Activated CD4-positive, alpha-beta memory T cell treated with anti-CD3 and anti-CD28 coated beads, Interleukin-2, amount 10 ng/mL, durations not matched to agents 7 days and 5 days (primary cell): ENCODE data around the gene VSTM2B. TPM values are rescaled to one million over a fixed set of nuclear protein-coding genes. Genes with fewer than 3 reads are reported as not detected.
"Not testable (repeated sequence)": the region's sequence is repeated elsewhere in the genome, so short reads cannot be mapped to it uniquely, and the experiment has no call there.

ENCODE experiments used
- CTCF ChIA-PET: fragments of 350-600 bp; sonication (Branson Sonifier 250); formaldehyde crosslinking; loops from one replicate; lab custom pipeline; 2021; ENCODE audit warnings: antibody characterized with exemption, inconsistent platforms; lab: Charles Lee
- POLR2A ChIA-PET: fragments of 350-600 bp; sonication (Branson Sonifier 250); formaldehyde crosslinking; loops from one replicate; lab custom pipeline; 2021; ENCODE audit warnings: antibody characterized with exemption; lab: Charles Lee
- DNase-seq: peaks from one replicate; pipeline ENCODE4 v3.0.0-alpha.2; 2020
- H3K27ac Mint-ChIP-seq: one replicate; pipeline ENCODE4 v1.8.0; 2021; ENCODE audit warnings: mild to moderate bottlenecking, mixed read lengths
- H3K27me3 Mint-ChIP-seq: one replicate; pipeline ENCODE4 v1.8.0; 2021; ENCODE audit warnings: mixed read lengths
- H3K36me3 Mint-ChIP-seq: one replicate; pipeline ENCODE4 v1.8.0; 2021; ENCODE audit warnings: low read depth, mixed read lengths
- H3K4me1 Mint-ChIP-seq: one replicate; pipeline ENCODE4 v1.8.0; 2021; ENCODE audit warnings: mixed read lengths
- H3K4me3 Mint-ChIP-seq: one replicate; pipeline ENCODE4 v1.8.0; 2021; ENCODE audit warnings: mild to moderate bottlenecking, mixed read lengths
- H3K9me3 Mint-ChIP-seq: one replicate; pipeline ENCODE4 v1.8.0; 2021; ENCODE audit warnings: mixed read lengths
- total RNA-seq, 2 experiments: library from RNA; stranded (reverse); gene quantifications; one replicate each; pipeline ENCODE4 v1.2.3, GENCODE V29; 2021

The VSTM2B gene
- total RNA-seq, 2 experiments from 2014 or later: not detected

DNA sequence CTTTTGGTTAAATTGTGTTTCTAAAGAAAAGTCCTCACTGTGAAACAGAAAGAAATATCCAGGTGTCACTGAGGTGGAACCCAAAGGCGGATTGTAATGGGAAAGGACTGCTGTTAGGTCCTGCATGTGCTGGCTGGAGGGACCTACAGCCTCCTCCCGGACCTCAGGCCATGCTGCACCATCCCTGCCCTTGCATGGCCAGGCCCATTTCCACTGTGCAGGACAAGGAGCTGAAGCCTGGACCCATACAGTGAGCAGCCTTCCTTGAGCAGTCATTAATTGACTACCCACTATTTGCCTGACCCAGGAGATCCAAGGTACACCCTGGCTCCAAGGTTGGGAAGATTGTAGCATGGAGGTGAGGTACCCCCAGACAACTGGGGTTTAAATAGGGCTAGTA, 17.6 kb downstream of the VSTM2B start:
- POLR2A ChIA-PET: no interaction called here
- Mint-ChIP-seq H3K27me3 (peaks cover 2% of the 10 kb centered on the region), H3K4me3 (no peak overlapping the region), H3K36me3 (no peaks in the 10 kb centered on the region), H3K9me3 (no peaks in the 10 kb centered on the region), H3K4me1 (no peaks in the 10 kb centered on the region), H3K27ac (no peak overlapping the region)
- no peak for DNase-seq
- CTCF ChIA-PET: no interaction called here

DNA sequence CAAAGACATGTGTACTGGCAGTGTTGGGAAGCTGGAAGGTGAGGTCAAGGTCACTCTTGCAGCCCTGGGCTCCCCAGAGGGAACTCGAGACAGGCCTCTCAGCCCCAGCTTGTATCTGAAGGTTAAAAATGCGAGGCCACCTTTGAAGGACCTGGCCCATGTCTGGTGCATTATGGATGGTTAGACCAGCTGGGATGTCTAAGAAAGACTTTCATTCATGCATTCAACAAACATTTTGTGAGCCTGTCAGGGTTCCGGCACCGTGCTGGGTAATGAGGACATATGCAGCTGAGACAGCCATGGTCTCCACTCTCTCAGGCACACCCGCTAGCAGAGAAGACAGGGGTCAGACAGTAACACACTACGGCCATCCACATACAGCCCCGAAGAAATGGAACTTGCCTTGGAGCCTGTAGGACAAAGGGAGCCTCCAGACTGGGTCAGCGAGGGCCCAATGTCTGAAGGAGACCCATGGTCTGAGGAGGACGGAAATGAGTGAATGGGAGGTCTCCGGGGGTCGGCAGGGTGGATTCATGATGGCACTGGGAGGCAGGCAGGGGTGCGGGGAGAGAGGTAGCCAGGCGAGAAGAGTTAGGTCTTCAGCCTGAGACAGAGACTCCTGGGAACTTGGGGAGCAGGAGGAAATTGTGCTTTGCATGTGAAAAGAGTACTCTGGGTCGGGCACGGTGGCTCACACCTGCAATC, 19.0 kb downstream of the VSTM2B start:
- ChIA-PET POLR2A (no interaction called here), CTCF (no interaction called here)
- Mint-ChIP-seq H3K27me3 (no peaks in the 10 kb centered on the region), H3K4me3 (no peak overlapping the region), H3K36me3 (no peaks in the 10 kb centered on the region), H3K9me3 (no peaks in the 10 kb centered on the region), H3K4me1 (no peaks in the 10 kb centered on the region), H3K27ac (no peak overlapping the region)
- DNase-seq: no peak

DNA sequence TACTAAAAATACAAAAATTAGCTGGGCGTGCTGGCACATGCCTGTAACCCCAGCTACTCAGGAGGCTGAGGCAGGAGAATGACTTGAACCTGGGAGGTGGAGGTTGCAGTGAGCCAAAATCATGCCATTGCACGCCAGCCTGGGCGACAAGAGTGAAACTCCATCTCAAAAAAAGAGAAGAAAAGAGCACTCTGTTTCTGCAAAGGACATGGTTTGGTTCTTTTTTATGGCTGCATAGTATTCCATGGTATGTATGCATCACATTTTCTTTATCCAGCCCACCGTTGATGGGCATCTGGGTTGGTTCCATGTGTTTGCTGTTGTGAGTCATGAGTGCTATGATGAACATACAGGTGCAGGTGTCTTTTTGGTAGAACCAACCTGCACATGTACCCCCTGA, 19.7 kb downstream of the VSTM2B start:
- H3K4me1 Mint-ChIP-seq, H3K4me3 Mint-ChIP-seq, CTCF ChIA-PET: not testable (repeated sequence)

DNA sequence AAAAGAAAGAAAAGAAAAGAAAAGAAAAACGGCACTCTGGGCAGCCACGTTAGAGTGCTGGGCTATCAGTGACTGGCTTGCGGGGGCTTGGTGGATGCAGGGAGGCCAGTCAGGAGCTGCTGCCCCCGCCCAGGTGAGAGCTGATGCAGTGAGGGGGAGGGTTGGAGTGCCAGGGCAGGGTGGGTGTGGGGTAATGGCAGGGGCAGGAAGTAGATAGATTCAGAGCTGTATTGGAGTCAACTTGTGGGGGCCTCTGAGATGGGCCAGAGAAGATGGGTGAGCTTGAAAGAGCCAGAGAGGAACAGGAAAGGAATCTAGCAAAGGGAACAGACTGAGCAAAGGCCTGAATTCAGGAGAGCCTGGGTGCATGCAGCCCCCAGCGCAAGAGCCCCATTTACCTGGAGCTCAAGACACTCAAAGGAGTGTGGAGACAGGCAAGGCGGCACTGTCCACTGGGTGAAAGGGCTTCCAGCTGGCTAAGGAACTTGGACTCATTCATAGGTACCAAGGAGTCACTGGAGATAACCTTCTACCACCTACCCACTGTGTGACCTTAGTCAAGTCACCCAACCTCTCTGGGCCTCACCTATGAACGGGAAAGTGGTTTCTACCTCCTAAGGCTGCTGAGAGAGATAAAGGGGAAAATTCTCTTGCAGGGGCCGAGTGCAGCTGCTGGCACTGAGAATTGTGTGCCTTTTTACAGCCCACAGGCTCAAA, 20.2 kb downstream of the VSTM2B start:
- no peaks in the 10 kb centered on the region for H3K27me3 Mint-ChIP-seq
- H3K9me3 Mint-ChIP-seq: no peaks in the 10 kb centered on the region
- DNase-seq: no peak
- H3K4me1 Mint-ChIP-seq: no peaks in the 10 kb centered on the region
- no peak overlapping the region for H3K27ac Mint-ChIP-seq
- no peaks in the 10 kb centered on the region for H3K36me3 Mint-ChIP-seq
- H3K4me3 Mint-ChIP-seq: no peak overlapping the region
- ChIA-PET POLR2A (no interaction called here), CTCF (no interaction called here)

More for the DNA sequence above, 19.7 kb downstream of the VSTM2B start:
- H3K27ac Mint-ChIP-seq, H3K36me3 Mint-ChIP-seq, POLR2A ChIA-PET, H3K9me3 Mint-ChIP-seq, DNase-seq, H3K27me3 Mint-ChIP-seq: not testable (repeated sequence)

DNA sequence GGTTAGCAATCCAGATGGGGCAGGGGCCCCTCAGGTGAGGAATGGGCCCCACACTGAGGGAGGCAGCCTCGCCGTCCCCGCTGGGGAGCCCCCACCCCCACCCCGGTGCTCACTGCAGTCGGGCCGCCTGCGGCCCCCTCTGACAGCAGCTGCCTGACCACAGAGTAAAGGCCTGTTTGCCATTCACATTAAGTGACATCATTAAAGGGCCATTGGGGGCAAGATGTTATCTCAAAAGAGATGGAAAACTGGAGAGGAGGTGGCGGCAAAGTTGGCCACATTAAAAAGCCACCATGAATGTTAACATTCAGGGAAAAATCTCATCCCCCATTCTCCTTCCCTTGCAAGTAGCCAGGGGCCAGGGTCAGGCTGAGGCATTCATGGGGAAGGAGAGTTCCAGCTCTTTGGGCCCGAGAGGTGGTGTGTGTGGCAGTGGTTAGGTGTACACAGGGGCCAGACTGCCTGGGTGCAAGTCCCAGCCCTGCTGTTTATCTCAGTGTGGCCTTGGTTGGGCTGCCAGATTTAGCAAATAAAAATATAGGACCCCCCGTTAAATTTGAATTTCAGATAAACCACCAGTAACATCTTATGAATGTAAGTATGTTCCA, 20.9 kb downstream of the VSTM2B start:
- no peak overlapping the region for H3K27ac Mint-ChIP-seq

DNA sequence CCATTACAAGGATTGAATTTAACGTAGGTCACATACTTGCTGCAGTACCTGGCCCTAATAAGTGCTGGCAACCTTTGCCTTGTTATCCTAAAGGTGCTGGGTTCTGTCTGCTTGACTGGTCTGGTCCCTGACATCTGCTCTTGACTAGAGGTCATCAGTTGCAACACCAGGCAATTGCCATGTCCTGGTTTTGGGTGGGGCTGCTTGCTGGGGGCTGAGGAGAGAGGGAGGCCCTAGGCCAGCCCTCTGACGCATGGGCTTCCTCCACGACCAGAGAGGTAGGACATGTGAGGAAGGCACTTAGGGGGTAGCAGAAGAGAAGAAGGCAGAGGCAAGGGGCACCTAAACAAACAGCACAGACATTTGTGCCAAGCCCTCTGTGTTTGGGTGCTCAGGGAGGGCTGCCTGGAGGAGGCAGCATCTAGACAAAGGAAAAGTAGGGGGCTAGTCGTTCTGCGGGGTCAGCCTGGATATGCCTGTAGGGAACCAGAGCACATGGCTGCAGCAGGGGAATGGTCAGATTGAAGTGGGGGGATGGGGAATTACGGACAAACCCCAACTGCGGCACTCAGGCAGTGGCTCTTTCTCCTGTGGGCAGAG, 21.7 kb downstream of the VSTM2B start:
- DNase-seq: no peak
- H3K9me3 Mint-ChIP-seq: no peaks in the 10 kb centered on the region
- POLR2A ChIA-PET: no interaction called here
- H3K36me3 Mint-ChIP-seq: no peaks in the 10 kb centered on the region
- H3K4me1 Mint-ChIP-seq: no peaks in the 10 kb centered on the region
- CTCF ChIA-PET: no interaction called here
- no peak overlapping the region for H3K27ac Mint-ChIP-seq
- no peaks in the 10 kb centered on the region for H3K27me3 Mint-ChIP-seq
- no peak overlapping the region for H3K4me3 Mint-ChIP-seq

More for the DNA sequence above, 20.9 kb downstream of the VSTM2B start:
- Mint-ChIP-seq H3K27me3 (no peaks in the 10 kb centered on the region), H3K9me3 (no peaks in the 10 kb centered on the region), H3K36me3 (no peaks in the 10 kb centered on the region), H3K4me3 (no peak overlapping the region), H3K4me1 (no peaks in the 10 kb centered on the region)
- no peak for DNase-seq
- CTCF ChIA-PET: no interaction called here
- POLR2A ChIA-PET: no interaction called here

DNA sequence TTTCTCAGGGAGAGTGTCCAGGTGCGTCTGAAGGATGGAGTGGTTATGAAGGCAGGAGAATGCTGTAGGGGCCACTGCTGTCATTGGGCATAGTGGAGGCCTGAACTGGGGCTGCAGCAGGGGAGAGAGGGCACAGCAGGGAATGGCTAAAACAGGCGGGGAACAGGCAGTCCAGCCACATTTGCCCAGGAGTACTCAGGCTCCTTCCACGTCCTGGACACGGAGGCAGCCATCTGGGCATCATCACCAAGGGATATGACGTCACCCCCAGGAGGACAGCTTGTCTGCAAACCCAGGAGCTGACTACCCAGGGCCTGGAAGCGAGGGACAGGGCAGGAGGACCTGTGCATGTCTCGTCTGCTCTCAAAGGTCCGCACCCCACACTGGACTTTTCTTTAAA, 22.2 kb downstream of the VSTM2B start:
- H3K27me3 Mint-ChIP-seq: no peaks in the 10 kb centered on the region
- no peaks in the 10 kb centered on the region for H3K9me3 Mint-ChIP-seq

DNA sequence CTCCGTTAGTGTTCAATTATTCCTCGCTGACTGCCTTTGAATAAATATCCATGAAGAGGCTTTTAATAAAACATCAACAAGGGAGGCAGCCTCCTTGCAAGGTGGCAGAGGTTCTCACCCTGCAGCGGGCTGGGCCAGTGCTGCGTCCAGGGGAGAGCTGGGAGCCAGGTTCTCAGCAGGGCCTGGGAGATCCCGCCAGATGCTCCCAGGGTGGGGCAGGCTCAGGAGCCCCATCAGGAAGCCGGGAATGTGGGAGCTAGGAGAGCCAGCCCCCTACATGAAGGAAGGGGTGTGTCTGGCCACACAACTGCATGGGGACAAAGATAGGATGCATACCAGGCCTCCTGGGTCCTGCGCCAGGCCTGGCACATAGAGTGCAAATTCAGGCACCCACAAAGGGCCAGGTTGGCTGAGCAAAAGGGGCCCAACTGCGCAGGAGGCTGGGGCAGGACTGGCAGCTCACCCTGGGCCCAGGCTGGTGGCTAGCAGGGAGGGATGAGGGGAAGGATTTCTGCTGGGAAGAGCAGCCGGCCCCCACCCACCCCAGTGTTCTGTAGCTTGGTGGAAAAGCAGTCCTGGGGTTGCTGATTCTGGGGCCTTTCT, 22.8 kb downstream of the VSTM2B start:
- no peak overlapping the region for H3K4me3 Mint-ChIP-seq
- peaks cover 5% of the 10 kb centered on the region for H3K9me3 Mint-ChIP-seq
- H3K27ac Mint-ChIP-seq: no peak overlapping the region
- H3K27me3 Mint-ChIP-seq: no peaks in the 10 kb centered on the region
- ChIA-PET POLR2A (no interaction called here), CTCF (no interaction called here)
- no peaks in the 10 kb centered on the region for H3K4me1 Mint-ChIP-seq
- DNase-seq: no peak
- H3K36me3 Mint-ChIP-seq: no peaks in the 10 kb centered on the region

More for the DNA sequence above, 22.2 kb downstream of the VSTM2B start:
- Mint-ChIP-seq H3K36me3 (no peaks in the 10 kb centered on the region), H3K4me3 (no peak overlapping the region), H3K27ac (no peak overlapping the region), H3K4me1 (no peaks in the 10 kb centered on the region)
- ChIA-PET CTCF (no interaction called here), POLR2A (no interaction called here)
- DNase-seq: no peak

DNA sequence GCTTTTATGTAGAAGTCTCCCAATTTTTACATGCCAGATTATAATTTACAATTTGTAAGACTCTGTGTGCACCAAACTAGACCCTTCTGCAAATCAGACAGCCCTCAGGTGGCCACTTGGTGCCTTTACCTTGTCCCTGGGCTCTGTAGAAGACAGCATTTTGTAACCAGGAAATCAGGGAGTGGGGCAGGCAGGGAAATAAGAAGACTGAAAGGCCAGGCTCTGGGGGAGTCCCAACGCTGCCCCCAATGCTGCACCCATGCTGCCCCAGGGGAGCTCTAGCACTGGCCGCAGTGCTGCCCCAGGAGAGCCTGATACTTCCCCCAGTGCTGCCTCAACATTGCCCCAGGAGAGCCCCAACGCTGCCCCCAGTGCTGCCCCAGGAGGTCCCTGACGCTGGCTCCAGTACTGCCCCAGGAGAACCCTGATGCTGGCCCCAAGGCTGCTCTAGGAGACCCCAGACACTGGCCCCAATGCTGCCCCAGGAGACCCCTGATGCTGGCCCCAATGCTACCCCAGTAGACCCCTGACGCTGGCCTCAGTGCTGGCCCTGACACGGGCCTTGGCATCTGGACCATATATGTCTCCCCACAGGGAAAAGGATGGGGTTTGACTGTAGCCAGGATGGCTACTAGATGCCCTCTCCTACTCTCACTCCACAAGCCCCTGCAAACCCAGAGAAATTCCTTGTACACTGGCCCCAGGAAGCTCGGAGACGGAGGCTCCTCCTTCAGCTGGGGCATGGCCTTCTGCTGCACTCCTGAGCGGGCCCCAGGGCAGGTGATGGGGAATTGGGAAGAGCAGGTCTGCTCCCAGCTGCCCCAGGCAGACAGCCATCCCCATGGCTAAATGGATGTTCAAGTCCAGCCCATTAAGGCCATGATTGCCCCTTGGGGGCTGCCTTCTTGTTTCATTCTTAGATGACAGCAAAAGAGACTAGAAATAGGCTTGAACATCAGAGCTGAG, 23.6 kb downstream of the VSTM2B start:
- Mint-ChIP-seq H3K4me1 (no peaks in the 10 kb centered on the region), H3K27me3 (peaks cover 3% of the 10 kb centered on the region), H3K36me3 (no peaks in the 10 kb centered on the region), H3K9me3 (peaks cover 9% of the 10 kb centered on the region), H3K4me3 (no peak overlapping the region), H3K27ac (no peak overlapping the region)
- DNase-seq: no peak
- ChIA-PET POLR2A (no interaction called here), CTCF (no interaction called here)

DNA sequence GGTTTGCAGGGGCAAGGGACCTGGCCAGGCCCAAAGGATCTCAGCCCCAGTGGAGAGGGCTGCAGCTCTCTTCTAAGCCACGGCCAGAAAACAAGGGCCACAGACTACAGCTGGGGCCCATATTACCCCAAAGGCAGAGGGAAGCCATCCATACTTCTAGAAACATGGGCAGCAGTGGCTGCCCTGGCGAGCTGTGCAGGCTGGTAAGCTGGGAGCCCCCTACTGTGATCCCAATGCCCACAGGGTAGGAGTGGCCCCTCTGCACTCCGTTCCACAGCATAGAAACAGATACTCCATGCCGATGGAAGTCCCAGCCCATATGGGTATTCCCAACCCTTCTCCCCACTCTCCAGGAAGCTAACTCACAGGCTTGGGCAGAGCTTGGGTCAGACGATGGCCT, 25.1 kb downstream of the VSTM2B start:
- no peaks in the 10 kb centered on the region for H3K4me1 Mint-ChIP-seq
- CTCF ChIA-PET: interaction anchor here (0.6 kb wide), 1 partner anchor 139 kb away, joined by 3 read pairs; no protein-coding TSS in a partner anchor
- no peak overlapping the region for H3K4me3 Mint-ChIP-seq
- H3K27me3 Mint-ChIP-seq: peaks cover 16% of the 10 kb centered on the region
- H3K36me3 Mint-ChIP-seq: no peaks in the 10 kb centered on the region
- POLR2A ChIA-PET: no interaction called here
- peaks cover 16% of the 10 kb centered on the region for H3K9me3 Mint-ChIP-seq
- H3K27ac Mint-ChIP-seq: no peak overlapping the region
- no peak for DNase-seq

DNA sequence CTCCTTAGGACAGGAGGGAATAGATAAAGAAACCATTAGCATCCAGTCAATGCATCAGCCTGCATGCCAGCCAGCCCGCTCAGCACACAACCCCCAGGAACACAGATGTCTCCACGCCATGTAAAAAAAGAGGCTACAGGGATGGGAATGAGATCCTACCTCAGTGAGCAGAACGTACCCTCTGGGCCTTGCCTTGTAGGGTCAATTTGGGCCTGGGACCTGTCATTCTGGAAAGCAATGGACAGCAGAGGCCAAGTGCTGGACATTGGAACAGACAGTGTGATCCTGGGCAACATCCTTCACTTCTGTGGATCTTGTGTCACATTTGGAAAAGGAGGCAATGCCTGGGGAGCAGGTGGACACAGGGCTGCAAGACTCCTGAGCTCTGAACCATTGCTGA, 26.0 kb downstream of the VSTM2B start:
- no peak for DNase-seq
- Mint-ChIP-seq H3K9me3 (peaks cover 16% of the 10 kb centered on the region), H3K36me3 (no peaks in the 10 kb centered on the region), H3K27ac (no peak overlapping the region), H3K27me3 (peaks cover 22% of the 10 kb centered on the region), H3K4me3 (no peak overlapping the region), H3K4me1 (no peaks in the 10 kb centered on the region)
- POLR2A ChIA-PET: no interaction called here
- CTCF ChIA-PET: no interaction called here
